OCI-LY1 (cell line): Measurements from ENCODE around the gene BEND7.

Experiments used
- EZH2 ChIP-seq: fragments of 200-600 bp; sonication (generic), shearing (Covaris generic); IDR thresholded peaks from 2 replicates; pipeline ENCODE4 v1.8.0; 2017; ENCODE audit warnings: borderline replicate concordance, mixed run types, mild to moderate bottlenecking, antibody characterized with exemption, low read length, moderate library complexity, mixed read lengths
- TF ChIP-seq, protein P1 (sequence below): fragments of 200-600 bp; sonication (generic), shearing (Covaris generic); IDR thresholded peaks from 2 replicates; pipeline ENCODE4 v1.5.1; 2017; ENCODE audit warnings: mild to moderate bottlenecking, antibody characterized with exemption, low read length, moderate library complexity, mixed read lengths

DNA sequence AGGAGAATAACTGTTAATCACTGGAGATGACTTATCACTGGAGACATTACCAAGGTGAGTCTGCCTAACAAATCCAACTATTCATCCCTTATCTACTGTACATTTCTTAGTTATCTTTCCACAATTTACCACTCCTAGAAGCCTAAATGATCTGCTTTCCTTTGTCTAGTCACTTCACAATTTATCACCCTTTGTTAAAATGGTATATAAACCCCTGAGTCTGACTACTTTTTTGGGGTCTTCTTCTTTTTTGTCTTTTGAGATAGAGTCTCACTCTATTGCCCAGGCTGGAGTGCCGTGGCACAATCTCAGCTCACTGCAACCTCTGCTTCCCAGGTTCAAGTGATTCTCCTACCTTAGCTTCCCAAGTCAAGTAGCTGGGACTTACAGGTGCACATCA lies 114.7 kb downstream of the BEND7 start:
- TF ChIP-seq, protein P1, sequence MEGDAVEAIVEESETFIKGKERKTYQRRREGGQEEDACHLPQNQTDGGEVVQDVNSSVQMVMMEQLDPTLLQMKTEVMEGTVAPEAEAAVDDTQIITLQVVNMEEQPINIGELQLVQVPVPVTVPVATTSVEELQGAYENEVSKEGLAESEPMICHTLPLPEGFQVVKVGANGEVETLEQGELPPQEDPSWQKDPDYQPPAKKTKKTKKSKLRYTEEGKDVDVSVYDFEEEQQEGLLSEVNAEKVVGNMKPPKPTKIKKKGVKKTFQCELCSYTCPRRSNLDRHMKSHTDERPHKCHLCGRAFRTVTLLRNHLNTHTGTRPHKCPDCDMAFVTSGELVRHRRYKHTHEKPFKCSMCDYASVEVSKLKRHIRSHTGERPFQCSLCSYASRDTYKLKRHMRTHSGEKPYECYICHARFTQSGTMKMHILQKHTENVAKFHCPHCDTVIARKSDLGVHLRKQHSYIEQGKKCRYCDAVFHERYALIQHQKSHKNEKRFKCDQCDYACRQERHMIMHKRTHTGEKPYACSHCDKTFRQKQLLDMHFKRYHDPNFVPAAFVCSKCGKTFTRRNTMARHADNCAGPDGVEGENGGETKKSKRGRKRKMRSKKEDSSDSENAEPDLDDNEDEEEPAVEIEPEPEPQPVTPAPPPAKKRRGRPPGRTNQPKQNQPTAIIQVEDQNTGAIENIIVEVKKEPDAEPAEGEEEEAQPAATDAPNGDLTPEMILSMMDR = no peak
- TF ChIP-seq EZH2 = no peak
